GM23338 (cell line): ENCODE data around the gene TCF7L1. TPM values are rescaled to one million over a fixed set of nuclear protein-coding genes. Genes with fewer than 3 reads are reported as not detected.
"Not testable (repeated sequence)": the region's sequence is repeated elsewhere in the genome, so short reads cannot be mapped to it uniquely, and the experiment has no call there.

ENCODE experiments used
- ATAC-seq: fragments of 200-7000 bp; cut with Tn5 transposase; 3 replicates; pipeline ENCODE4 v1.9.1; 2020
- DNase-seq: peaks from one replicate; pipeline ENCODE4 v3.0.0-alpha.2; 2015; ENCODE audit warnings: low spot score
- H2AFZ ChIP-seq: fragments of 200-600 bp; sonication (generic); 2 replicates; pipeline ENCODE4 v1.8.0; 2016; ENCODE audit warnings: antibody characterized with exemption, mild to moderate bottlenecking, moderate library complexity
- H3F3A ChIP-seq: fragments of 200-600 bp; sonication (generic); replicated peaks from 2 replicates; pipeline ENCODE4 v1.8.0; 2017; ENCODE audit warnings: antibody characterized with exemption, mixed run types, low read depth
- H3K27ac ChIP-seq: fragments of 200-600 bp; sonication (generic); 2 replicates; pipeline ENCODE4 v1.6.1; 2016; ENCODE audit warnings: low read depth
- H3K27me3 ChIP-seq: fragments of 200-600 bp; sonication (generic); 2 replicates; pipeline ENCODE4 v1.8.0; 2016; ENCODE audit warnings: mild to moderate bottlenecking, mixed run types, moderate library complexity; ENCODE audit not compliant: insufficient read depth
- H3K36me3 ChIP-seq: fragments of 200-600 bp; sonication (generic); 2 replicates; pipeline ENCODE4 v1.8.0; 2016; ENCODE audit warnings: mild to moderate bottlenecking; ENCODE audit not compliant: insufficient read depth
- H3K4me1 ChIP-seq: fragments of 200-600 bp; sonication (generic); 2 replicates; pipeline ENCODE4 v1.8.0; 2016; ENCODE audit warnings: mild to moderate bottlenecking, moderate library complexity; ENCODE audit not compliant: insufficient read depth
- H3K4me2 ChIP-seq: fragments of 200-600 bp; sonication (generic); 2 replicates; pipeline ENCODE4 v1.7.1; 2017; ENCODE audit warnings: mixed run types
- H3K4me3 ChIP-seq: fragments of 200-600 bp; sonication (generic); 2 replicates; pipeline ENCODE4 v1.6.1; 2016; ENCODE audit warnings: mixed run types
- H3K79me2 ChIP-seq: fragments of 200-600 bp; sonication (generic); replicated peaks from 2 replicates; pipeline ENCODE4 v1.8.0; 2017; ENCODE audit warnings: mild to moderate bottlenecking; ENCODE audit not compliant: insufficient read depth
- H3K9me2 ChIP-seq: fragments of 200-600 bp; sonication (generic); 2 replicates; pipeline ENCODE4 v1.8.0; 2017; ENCODE audit not compliant: insufficient read depth
- H4K20me1 ChIP-seq: fragments of 200-600 bp; sonication (generic); replicated peaks from 2 replicates; pipeline ENCODE4 v1.8.0; 2017; ENCODE audit warnings: mild to moderate bottlenecking; ENCODE audit not compliant: insufficient read depth
- H3K27ac Mint-ChIP-seq: 2 replicates; pipeline ENCODE4 v1.8.0; 2020; ENCODE audit warnings: inconsistent platforms, mild to moderate bottlenecking, moderate library complexity, mixed read lengths
- H3K27me3 Mint-ChIP-seq: 3 replicates; pipeline ENCODE4 v1.8.0; 2022; ENCODE audit warnings: low read depth, mild to moderate bottlenecking, moderate library complexity, mixed read lengths, inconsistent platforms; ENCODE audit not compliant: insufficient read depth, poor library complexity
- H3K36me3 Mint-ChIP-seq: 3 replicates; pipeline ENCODE4 v1.8.0; 2021; ENCODE audit warnings: low read depth, mild to moderate bottlenecking, inconsistent platforms, moderate library complexity, mixed read lengths
- H3K4me1 Mint-ChIP-seq: 3 replicates; pipeline ENCODE4 v1.8.0; 2020; ENCODE audit warnings: mild to moderate bottlenecking, inconsistent platforms, mixed read lengths
- H3K4me3 Mint-ChIP-seq: 3 replicates; pipeline ENCODE4 v1.8.0; 2021; ENCODE audit warnings: moderate library complexity, mild to moderate bottlenecking, inconsistent platforms, mixed read lengths
- H3K9me3 Mint-ChIP-seq: 3 replicates; pipeline ENCODE4 v1.8.0; 2020; ENCODE audit warnings: moderate library complexity, mild to moderate bottlenecking, inconsistent platforms, mixed read lengths
- EZH2phosphoT487 ChIP-seq: fragments of 200-600 bp; sonication (generic); IDR thresholded peaks from one replicate; pipeline ENCODE4 v1.8.1; 2018; ENCODE audit warnings: antibody characterized with exemption; ENCODE audit not compliant: unreplicated experiment
- NANOG ChIP-seq: IDR thresholded peaks from 2 replicates; pipeline ENCODE4 v1.6.1; 2016; ENCODE audit warnings: antibody characterized with exemption, borderline replicate concordance
- STAT1 ChIP-seq: IDR thresholded peaks from one replicate; pipeline ENCODE4 v1.6.1; 2016; ENCODE audit warnings: antibody characterized with exemption; ENCODE audit not compliant: unreplicated experiment
- ZNF114 ChIP-seq: fragments of 250-450 bp; sonication (Bioruptor Pico); IDR thresholded peaks from 2 replicates; pipeline ENCODE4 v1.5.0; 2020; ENCODE audit warnings: mild to moderate bottlenecking, moderate library complexity
- ZNF462 ChIP-seq: fragments of 250-450 bp; sonication (Bioruptor Pico); IDR thresholded peaks from 2 replicates; pipeline ENCODE4 v1.5.0; 2020; ENCODE audit warnings: mild to moderate bottlenecking, moderate library complexity
- polyA plus RNA-seq: library from polyadenylated mRNA; unstranded; fragments of >200 nt; fragmentation: Nextera tagmentation; extraction: Ambion mirVana; gene quantifications from 2 replicates; pipeline ENCODE4 v1.2.1, GENCODE V29; 2016
- total RNA-seq: library from RNA; depleted of rRNA; stranded (reverse); fragments of >200 nt; shearing (Covaris generic); gene quantifications from 2 replicates; pipeline ENCODE4 v1.2.3, GENCODE V29; 2014
- TF ChIP-seq, protein P1 (sequence below), 2 experiments: fragments of 200-600 bp in 1 of 2; sonication (generic) in 1 of 2; conservative IDR thresholded peaks; 2 replicates each; pipeline versions ENCODE4 v1.5.1 to v1.6.1; 2016 to 2017; ENCODE audit warnings: antibody characterized with exemption in 2 of 2, low read depth in 2 of 2, mild to moderate bottlenecking in 2 of 2, moderate library complexity in 1 of 2

Gene TCF7L1
- total and polyA plus RNA-seq, 2 experiments from 2014 or later: 47.3 to 101 TPM

DNA sequence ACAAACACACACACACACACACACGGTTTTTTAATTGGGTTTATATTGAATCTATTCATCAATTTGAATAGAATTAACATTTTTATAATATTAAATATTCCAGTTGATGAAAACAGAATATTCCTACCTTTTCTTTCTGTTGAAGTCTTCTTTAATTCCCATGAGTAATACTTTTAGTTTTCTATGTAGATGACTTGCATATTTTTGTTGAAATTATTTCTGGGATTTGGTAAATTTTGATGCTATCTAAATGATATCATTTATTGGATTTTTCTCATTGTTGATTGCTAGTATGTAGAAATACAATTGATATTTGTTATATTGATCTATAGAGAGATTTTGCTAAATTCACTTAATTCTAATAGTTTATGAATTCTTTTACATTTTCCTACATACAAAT lies 12.8 kb upstream of the TCF7L1 start:
- no peak for DNase-seq
- Mint-ChIP-seq H3K4me1 (peaks cover 13% of the 10 kb centered on the region), H3K9me3 (no peaks in the 10 kb centered on the region), H3K4me3 (0 out of 3 replicates have a peak overlapping the region, but pooled peaks have one; percentile 8), H3K27me3 (peaks cover 29% of the 10 kb centered on the region), H3K36me3 (no peaks in the 10 kb centered on the region), H3K27ac (no peak overlapping the region)
- Histone ChIP-seq H4K20me1 (no peaks in the 10 kb centered on the region), H3K9me2 (no peaks in the 10 kb centered on the region), H3K4me1 (peaks cover 9% of the 10 kb centered on the region), H3K36me3 (no peaks in the 10 kb centered on the region), H3K4me2 (0 out of 2 replicates have a peak overlapping the region, but pooled peaks have one; percentile 2), H3F3A (no peaks in the 10 kb centered on the region; the same call in 1 of the 2 replicates), H3K4me3 (no peak overlapping the region), H3K27me3 (peaks cover 57% of the 10 kb centered on the region), H2AFZ (no peak overlapping the region), H3K79me2 (no peaks in the 10 kb centered on the region), H3K27ac (no peak overlapping the region)
- TF ChIP-seq, protein P1, sequence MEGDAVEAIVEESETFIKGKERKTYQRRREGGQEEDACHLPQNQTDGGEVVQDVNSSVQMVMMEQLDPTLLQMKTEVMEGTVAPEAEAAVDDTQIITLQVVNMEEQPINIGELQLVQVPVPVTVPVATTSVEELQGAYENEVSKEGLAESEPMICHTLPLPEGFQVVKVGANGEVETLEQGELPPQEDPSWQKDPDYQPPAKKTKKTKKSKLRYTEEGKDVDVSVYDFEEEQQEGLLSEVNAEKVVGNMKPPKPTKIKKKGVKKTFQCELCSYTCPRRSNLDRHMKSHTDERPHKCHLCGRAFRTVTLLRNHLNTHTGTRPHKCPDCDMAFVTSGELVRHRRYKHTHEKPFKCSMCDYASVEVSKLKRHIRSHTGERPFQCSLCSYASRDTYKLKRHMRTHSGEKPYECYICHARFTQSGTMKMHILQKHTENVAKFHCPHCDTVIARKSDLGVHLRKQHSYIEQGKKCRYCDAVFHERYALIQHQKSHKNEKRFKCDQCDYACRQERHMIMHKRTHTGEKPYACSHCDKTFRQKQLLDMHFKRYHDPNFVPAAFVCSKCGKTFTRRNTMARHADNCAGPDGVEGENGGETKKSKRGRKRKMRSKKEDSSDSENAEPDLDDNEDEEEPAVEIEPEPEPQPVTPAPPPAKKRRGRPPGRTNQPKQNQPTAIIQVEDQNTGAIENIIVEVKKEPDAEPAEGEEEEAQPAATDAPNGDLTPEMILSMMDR (conservative IDR thresholded peaks at IDR 0.05; ENCODE audit: low read depth in 2 of 2): no peak
- TF ChIP-seq STAT1 (no peak), EZH2phosphoT487 (no peak)
- no peak for ATAC-seq

GRCh38 chr2:85126462-85126861 lies 6.7 kb upstream of the TCF7L1 start:
- not testable (repeated sequence) for H3K9me2 ChIP-seq, H3K36me3 ChIP-seq, H3K4me3 ChIP-seq, H3K79me2 ChIP-seq, H3K4me1 ChIP-seq, H3K27me3 Mint-ChIP-seq, H2AFZ ChIP-seq, H3K27ac Mint-ChIP-seq, H3K27ac ChIP-seq, H3K4me3 Mint-ChIP-seq, H3F3A ChIP-seq, H4K20me1 ChIP-seq, H3K4me2 ChIP-seq, H3K36me3 Mint-ChIP-seq, H3K27me3 ChIP-seq, H3K4me1 Mint-ChIP-seq, H3K9me3 Mint-ChIP-seq, DNase-seq, ATAC-seq

- Histone ChIP-seq H3K27ac (peak overlapping the region; percentile 21; the same call in 1 of the 2 replicates), H2AFZ (no peak overlapping the region), H3K27me3 (0 out of 2 replicates have a peak, but pooled peaks cover 4% of the 10 kb centered on the region), H4K20me1 (0 out of 2 replicates have a peak, but pooled peaks cover 3% of the 10 kb centered on the region), H3F3A (peaks cover 10% of the 10 kb centered on the region), H3K4me1 (peaks cover 13% of the 10 kb centered on the region; the same call in 1 of the 2 replicates), H3K9me2 (no peaks in the 10 kb centered on the region), H3K79me2 (peaks cover 19% of the 10 kb centered on the region), H3K4me3 (no peak overlapping the region), H3K4me2 (no peak overlapping the region), H3K36me3 (no peaks in the 10 kb centered on the region)
- H3K4me3 Mint-ChIP-seq: no peak overlapping the region
- H3K9me3 Mint-ChIP-seq: no peaks in the 10 kb centered on the region
- peaks cover 9% of the 10 kb centered on the region; the same call in 2 of the 3 replicates for H3K36me3 Mint-ChIP-seq
- no peak overlapping the region for H3K27ac Mint-ChIP-seq
- H3K27me3 Mint-ChIP-seq: peaks cover 12% of the 10 kb centered on the region
- no peak for ATAC-seq
- H3K4me1 Mint-ChIP-seq: peaks cover 21% of the 10 kb centered on the region
- no peak for DNase-seq
- no peak for TF ChIP-seq ZNF462 (CRISPR knock-in tag)
- TF ChIP-seq, protein P1 (conservative IDR thresholded peaks at IDR 0.05; ENCODE audit: low read depth in 2 of 2): no peak
- no peak for TF ChIP-seq ZNF114 (CRISPR knock-in tag)
- no peak for TF ChIP-seq EZH2phosphoT487
- no peak for TF ChIP-seq NANOG
These were observed 3.3 kb upstream of the TCF7L1 start for GRCh38 chr2:85129861-85130260.
